HG03342 (cell line): Measurements from ENCODE around the gene SPOCK3.
"Not testable (repeated sequence)": the region's sequence is repeated elsewhere in the genome, so short reads cannot be mapped to it uniquely, and the experiment has no call there.

Experiments used
- ATAC-seq: cut with Tn5 transposase; IDR thresholded peaks from one replicate; pipeline ENCODE4 v1.9.1; 2021; ENCODE audit warnings: mild to moderate bottlenecking, moderate library complexity; ENCODE audit not compliant: unreplicated experiment

The SPOCK3 gene

DNA sequence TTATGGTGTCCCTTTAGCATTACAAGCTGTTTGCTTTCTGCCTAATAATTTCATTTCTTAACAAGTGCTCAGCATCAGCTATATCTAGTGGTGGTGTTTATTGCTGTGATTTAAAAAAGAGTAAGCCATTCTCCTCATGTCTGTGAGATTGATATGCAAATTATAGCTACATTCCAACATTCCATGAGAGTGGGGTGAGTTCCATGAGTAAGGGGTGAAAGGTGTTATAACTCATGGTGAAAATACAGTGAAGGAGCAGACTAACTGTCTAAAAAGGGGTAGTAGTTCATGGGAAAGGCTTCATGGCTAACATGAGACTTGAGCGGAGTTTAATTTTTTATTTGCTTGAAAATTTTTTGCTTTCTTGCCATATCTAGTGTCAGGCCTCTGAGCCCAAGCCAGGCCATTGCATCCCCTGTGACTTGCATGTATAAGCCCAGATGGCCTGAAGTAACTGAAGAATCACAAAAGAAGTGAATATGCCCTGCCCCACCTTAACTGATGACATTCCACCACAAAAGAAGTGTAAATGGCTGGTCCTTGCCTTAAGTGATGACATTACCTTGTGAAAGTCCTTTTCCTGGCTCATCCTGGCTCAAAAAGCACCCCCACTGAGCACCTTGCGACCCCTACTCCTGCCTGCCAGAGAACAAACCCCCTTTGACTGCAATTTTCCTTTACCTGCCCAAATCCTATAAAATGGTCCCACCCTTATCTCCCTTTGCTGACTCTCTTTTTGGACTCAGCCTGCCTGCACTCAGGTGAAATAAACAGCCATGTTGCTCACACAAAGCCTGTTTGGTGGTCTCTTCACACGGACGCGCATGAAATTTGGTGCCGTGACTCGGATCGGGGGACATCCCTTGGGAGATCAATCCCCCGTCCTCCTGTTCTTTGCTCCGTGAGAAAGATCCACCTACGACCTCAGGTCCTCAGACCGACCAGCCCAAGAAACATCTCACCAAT lies 518.3 kb downstream of the SPOCK3 start:
- not testable (repeated sequence) for ATAC-seq

DNA sequence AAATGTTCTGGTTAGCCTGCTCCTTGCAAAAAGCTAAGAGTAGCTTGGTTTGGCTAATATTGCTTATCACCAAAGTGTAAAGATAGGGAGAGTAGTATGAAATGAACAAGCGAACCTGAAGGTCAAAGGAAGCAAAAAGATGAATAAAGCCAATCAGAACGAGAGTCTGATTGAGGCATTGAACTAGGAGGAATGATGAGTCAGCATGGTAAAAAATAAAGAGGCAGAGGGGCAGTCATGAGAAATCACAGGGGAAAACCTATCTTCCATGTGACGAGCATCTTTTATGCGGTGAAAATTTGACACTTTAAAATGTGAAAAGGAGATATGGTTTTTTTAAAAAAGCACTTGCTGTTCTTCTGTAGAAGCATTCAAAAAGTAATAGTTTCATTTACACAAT lies 533.7 kb downstream of the SPOCK3 start:
- no peak for ATAC-seq

DNA sequence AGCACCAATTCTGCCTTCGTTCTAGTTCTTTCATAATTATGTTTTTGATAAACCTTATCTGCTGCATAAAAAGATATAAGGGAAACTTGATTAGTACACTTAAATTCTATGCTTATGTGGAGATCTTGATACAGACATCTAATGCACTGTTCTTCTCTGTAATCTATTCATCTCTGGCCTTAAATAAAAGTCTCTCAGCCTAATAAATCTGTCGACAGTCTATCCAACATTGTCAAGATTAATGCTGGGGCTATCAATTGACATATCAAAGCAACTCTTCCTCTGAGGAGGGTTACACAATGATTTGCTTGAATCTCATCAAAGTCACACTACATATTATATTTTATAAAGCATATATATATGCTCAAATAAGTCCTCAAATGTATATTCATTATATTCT lies 545.5 kb downstream of the SPOCK3 start:
- ATAC-seq: no peak

DNA sequence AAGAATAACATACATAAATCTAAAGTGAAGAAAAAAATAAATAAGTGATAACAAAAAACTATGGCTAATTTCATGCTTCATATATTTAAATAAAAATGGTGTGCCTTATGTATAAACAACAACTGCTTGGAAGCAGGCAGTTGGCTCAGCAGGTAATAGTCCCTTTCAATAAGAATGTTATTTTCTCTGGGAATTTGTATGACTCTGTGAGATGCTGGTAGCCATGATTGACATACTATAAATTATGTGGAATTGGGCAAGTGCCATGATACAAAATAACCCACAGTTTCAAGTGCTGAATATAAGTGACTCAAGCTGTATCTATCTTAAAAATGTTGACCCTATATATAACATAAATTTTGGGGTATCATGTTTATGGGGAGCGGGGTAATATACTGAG lies 546.5 kb downstream of the SPOCK3 start:
- no peak for ATAC-seq
